Tibial nerve (tissue), 4 donors: ENCODE measurements around the gene ADAM10. TPM values are rescaled to one million over a fixed set of nuclear protein-coding genes. Genes with fewer than 3 reads are reported as not detected.

Experiments used
- DNase-seq, 2 donors: peaks; one replicate each; pipeline ENCODE4 v3.0.0-alpha.2; 2019; ENCODE audit warnings: low spot score in 2 of 2
- H3K27ac ChIP-seq, 4 donors: fragments of 200-600 bp; sonication (generic) in 3 of 4; one replicate each; pipeline ENCODE4 v1.5.1; 2017 to 2019; ENCODE audit warnings: mild to moderate bottlenecking in 1 of 4
- H3K27me3 ChIP-seq, 2 donors: fragments of 200-600 bp; sonication (generic) in 1 of 2; one replicate each; pipeline versions ENCODE4 v1.5.1 to v1.6.0; 2017 to 2019
- H3K36me3 ChIP-seq, 3 donors: fragments of 200-600 bp; sonication (generic); one replicate each; pipeline ENCODE4 v1.5.1; 2018 to 2019
- H3K4me1 ChIP-seq, 4 donors: fragments of 200-600 bp; sonication (generic) in 3 of 4; one replicate each; pipeline ENCODE4 v1.5.1; 2017 to 2019
- H3K4me3 ChIP-seq, 4 donors: fragments of 200-600 bp; sonication (generic) in 3 of 4; one replicate each; pipeline ENCODE4 v1.5.1; 2017 to 2019; ENCODE audit warnings: mild to moderate bottlenecking in 1 of 4, moderate library complexity in 1 of 4
- H3K9me3 ChIP-seq, 4 donors: fragments of 200-600 bp; sonication (generic) in 3 of 4; one replicate each; pipeline ENCODE4 v1.5.1; 2017 to 2019
- EP300 ChIP-seq, 2 donors: sonication (generic); formaldehyde crosslinking; IDR thresholded peaks; one replicate each; pipeline ENCODE4 v1.6.1; 2017; ENCODE audit warnings: antibody characterized with exemption in 2 of 2, mild to moderate bottlenecking in 1 of 2
- POLR2A ChIP-seq, 2 donors: fragments of 450-650 bp; IDR thresholded peaks; one replicate each; pipeline ENCODE4 v1.6.1; 2017; ENCODE audit warnings: antibody characterized with exemption in 2 of 2, mild to moderate bottlenecking in 2 of 2, moderate library complexity in 2 of 2
- WGBS, 2 donors: methylation state at CpG; one replicate each; pipeline ENCODE4 v1.1.5; 2018; 5-methylcytosine and 5-hydroxymethylcytosine counted together
- total RNA-seq, 4 donors: library from RNA; depleted of rRNA; stranded (reverse); fragments of >200 nt; gene quantifications; one replicate each; pipeline ENCODE4 v1.1.0, GENCODE V29; 2016
- TF ChIP-seq, protein P1 (sequence below), 5 experiments: fragments of 200-600 bp in 3 of 5; fragments of 450-650 bp in 2 of 5; sonication (generic) in 3 of 5; IDR thresholded peaks; one replicate each; pipeline ENCODE4 v1.5.1; 2016 to 2019; ENCODE audit warnings: antibody characterized with exemption in 5 of 5, mild to moderate bottlenecking in 3 of 5, moderate library complexity in 2 of 5

Gene ADAM10
- total RNA-seq, 4 donors from 2014 or later: 64.8 to 132 (median 94.3) TPM

DNA sequence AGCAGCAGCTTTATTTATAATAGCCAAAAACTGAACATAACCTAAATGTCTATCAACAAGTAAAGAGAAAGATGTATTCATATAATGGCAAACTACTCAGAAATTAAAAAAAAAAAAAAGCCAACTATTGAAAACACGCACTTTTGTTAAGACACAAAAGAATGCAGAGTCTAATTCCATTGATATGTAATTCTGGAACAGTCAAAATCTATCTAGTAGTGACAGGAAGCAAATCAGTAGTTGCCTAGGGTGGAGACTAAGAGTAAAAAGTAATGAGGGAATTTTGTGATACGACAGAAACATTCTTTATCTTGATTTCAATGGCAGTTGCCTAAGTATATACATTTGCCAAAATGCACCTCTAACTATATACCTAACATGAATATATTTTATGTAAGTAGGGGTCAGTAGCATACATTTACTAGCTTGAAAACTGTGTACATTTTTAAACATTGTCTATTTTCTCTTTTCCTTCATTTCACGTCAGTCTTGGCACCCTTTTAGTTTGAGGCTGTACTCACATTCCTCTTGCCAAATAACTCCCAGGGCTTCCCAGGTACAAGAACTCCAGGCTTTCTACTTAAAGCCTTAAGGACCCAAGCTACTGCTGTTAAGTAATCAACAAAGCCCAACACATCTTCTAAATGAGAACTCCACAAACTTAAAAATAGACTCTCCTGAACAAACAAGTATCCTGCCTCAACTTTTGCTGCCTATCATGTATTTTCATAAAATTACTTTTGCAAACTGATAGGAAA lies 54.7 kb downstream of the ADAM10 start:
- TF ChIP-seq EP300 (IDR thresholded peaks at IDR 0.05): no peak
- TF ChIP-seq, protein P1, sequence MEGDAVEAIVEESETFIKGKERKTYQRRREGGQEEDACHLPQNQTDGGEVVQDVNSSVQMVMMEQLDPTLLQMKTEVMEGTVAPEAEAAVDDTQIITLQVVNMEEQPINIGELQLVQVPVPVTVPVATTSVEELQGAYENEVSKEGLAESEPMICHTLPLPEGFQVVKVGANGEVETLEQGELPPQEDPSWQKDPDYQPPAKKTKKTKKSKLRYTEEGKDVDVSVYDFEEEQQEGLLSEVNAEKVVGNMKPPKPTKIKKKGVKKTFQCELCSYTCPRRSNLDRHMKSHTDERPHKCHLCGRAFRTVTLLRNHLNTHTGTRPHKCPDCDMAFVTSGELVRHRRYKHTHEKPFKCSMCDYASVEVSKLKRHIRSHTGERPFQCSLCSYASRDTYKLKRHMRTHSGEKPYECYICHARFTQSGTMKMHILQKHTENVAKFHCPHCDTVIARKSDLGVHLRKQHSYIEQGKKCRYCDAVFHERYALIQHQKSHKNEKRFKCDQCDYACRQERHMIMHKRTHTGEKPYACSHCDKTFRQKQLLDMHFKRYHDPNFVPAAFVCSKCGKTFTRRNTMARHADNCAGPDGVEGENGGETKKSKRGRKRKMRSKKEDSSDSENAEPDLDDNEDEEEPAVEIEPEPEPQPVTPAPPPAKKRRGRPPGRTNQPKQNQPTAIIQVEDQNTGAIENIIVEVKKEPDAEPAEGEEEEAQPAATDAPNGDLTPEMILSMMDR (IDR thresholded peaks at IDR 0.05): no peak
- TF ChIP-seq POLR2A (IDR thresholded peaks at IDR 0.05): no peak
- no peak for DNase-seq
- H3K27ac ChIP-seq: peak overlapping the region in 2 of 4 donors; percentile 33 to 35
- H3K36me3 ChIP-seq: peaks cover 0 to 29% (median 0%) of the 10 kb centered on the region in 3 donors
- H3K9me3 ChIP-seq: peaks cover 0 to 15% (median 3%) of the 10 kb centered on the region in 4 donors
- no peak overlapping the region for H3K4me3 ChIP-seq
- H3K27me3 ChIP-seq: no peaks in the 10 kb centered on the region
- 27% methylated on average over 3 of the region's 3 CpGs for WGBS, 2 donors
- peaks cover 0 to 29% (median 6%) of the 10 kb centered on the region in 4 donors for H3K4me1 ChIP-seq

DNA sequence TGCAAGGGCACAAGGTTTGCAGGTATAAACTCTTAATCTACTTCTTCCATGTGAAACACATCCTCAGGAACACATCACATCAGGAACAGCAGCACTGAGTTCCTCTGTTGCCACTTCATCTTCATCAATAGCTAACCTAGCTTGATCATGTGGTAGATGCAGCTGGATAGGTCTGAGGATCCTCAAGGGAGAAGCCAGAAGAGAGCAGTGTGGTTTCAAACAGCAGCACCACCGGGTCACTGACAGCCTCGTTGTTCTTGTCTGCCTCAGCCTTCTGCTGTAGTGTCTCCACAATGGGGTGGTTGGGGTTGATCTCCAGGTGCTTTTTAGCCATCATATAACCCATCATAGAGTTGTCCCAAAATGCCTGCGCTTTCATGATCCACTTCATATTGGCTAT lies 58.8 kb downstream of the ADAM10 start:
- Histone ChIP-seq H3K27ac (no peak overlapping the region), H3K4me3 (no peak overlapping the region), H3K9me3 (no peaks in the 10 kb centered on the region), H3K27me3 (no peaks in the 10 kb centered on the region), H3K4me1 (peaks cover 0 to 36% (median 6%) of the 10 kb centered on the region in 4 donors), H3K36me3 (peaks cover 0 to 8% (median 0%) of the 10 kb centered on the region in 3 donors)
- no peak for TF ChIP-seq EP300 (IDR thresholded peaks at IDR 0.05)
- DNase-seq: no peak
- 63 to 86% methylated on average over 3 of the region's 3 CpGs for WGBS, 2 donors

DNA sequence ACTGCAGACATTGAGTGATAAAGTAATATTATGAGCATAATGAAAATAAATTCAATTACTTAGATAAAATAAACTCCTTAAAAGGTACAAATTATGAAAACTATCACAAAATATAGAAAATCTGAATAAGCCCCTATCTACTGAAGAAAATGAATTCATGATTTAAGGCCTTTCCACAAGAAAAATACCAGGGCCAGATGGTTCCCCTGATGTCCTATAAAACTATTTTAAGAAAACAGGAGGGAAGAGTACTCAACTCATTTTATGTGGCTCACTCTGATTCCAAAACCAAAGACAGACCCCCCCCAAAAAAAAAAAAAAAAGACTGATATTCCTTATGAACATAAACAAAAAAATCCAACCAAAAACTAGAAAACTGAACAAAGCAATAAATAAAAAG lies 59.9 kb downstream of the ADAM10 start:
- Histone ChIP-seq H3K36me3 (peaks cover 0 to 8% (median 0%) of the 10 kb centered on the region in 3 donors), H3K9me3 (no peaks in the 10 kb centered on the region), H3K4me1 (peaks cover 0 to 27% (median 5%) of the 10 kb centered on the region in 4 donors), H3K4me3 (no peak overlapping the region), H3K27ac (no peak overlapping the region), H3K27me3 (no peaks in the 10 kb centered on the region)
- TF ChIP-seq, protein P1 (IDR thresholded peaks at IDR 0.05): no peak
- TF ChIP-seq EP300 (IDR thresholded peaks at IDR 0.05) (no peak), POLR2A (IDR thresholded peaks at IDR 0.05) (no peak)
- DNase-seq: no peak

DNA sequence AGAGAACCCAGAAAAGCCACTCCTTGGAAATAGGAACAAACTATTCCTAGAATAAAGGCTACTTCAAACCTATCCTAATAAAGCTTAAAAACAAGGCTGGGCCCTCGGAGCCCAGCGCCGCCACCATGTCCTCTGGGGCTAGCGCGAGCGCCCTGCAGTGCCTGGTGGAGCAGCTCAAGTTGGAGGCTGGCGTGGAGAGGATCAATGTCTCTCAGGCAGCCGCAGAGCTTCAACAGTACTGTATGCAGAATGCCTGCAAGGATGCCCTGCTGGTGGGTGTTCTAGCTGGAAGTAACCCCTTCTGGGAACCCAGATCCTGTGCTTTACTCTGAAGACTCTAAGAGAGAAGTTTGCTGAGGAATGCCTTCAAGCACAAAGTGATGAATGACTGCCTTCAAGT lies 63.2 kb downstream of the ADAM10 start:
- WGBS, 2 donors: 83 to 90% methylated on average over 7 to 8 of the region's 8 CpGs
- TF ChIP-seq, protein P1 (IDR thresholded peaks at IDR 0.05): no peak
- TF ChIP-seq POLR2A (IDR thresholded peaks at IDR 0.05) (no peak), EP300 (IDR thresholded peaks at IDR 0.05) (no peak)
- Histone ChIP-seq H3K9me3 (no peaks in the 10 kb centered on the region), H3K4me3 (no peak overlapping the region), H3K27ac (no peak overlapping the region), H3K27me3 (no peaks in the 10 kb centered on the region), H3K36me3 (no peaks in the 10 kb centered on the region), H3K4me1 (peaks cover 0 to 36% (median 8%) of the 10 kb centered on the region in 4 donors)
- no peak for DNase-seq

DNA sequence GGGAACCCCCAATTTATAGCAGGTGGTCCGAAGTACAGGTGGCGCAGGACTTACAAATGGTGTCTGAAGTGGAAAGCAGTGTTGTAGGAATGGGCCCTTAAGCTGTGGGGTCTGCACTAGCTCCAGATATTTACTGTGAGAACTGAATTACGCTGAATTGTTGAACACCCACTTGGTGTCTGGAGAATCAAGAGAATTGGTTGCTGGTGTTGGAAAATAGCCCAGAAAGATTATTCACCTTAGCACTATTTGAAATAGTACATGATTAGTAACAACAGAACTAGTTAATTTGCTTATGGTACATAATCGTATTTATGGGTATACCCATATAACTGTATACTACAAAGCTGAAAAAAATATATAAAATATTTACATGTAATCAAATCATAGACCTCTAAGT lies 64.8 kb downstream of the ADAM10 start:
- Histone ChIP-seq H3K27ac (no peak overlapping the region), H3K4me3 (no peak overlapping the region), H3K9me3 (no peaks in the 10 kb centered on the region), H3K36me3 (peaks cover 0 to 2% (median 0%) of the 10 kb centered on the region in 3 donors), H3K4me1 (peaks cover 0 to 27% (median 6%) of the 10 kb centered on the region in 4 donors), H3K27me3 (no peaks in the 10 kb centered on the region)
- 85 to 99% methylated on average over 4 of the region's 4 CpGs for WGBS, 2 donors
- no peak for DNase-seq
- TF ChIP-seq EP300 (IDR thresholded peaks at IDR 0.05) (no peak), POLR2A (IDR thresholded peaks at IDR 0.05) (no peak)
- TF ChIP-seq, protein P1 (IDR thresholded peaks at IDR 0.05): no peak
